Measurements from ENCODE around the gene RBM20.

The RBM20 gene

GRCh38 chr10:110857265-110858171, 213.4 kb downstream of the RBM20 start:
- H2AFZ ChIP-seq (ENCODE audit: low read depth, low read length) = peak overlapping the region; percentile 3
- H3K4me1 ChIP-seq (ENCODE audit: insufficient read depth, low read length) = peaks cover 15% of the 10 kb centered on the region
- no peaks in the 10 kb centered on the region for H3K9me3 ChIP-seq (ENCODE audit: low read length)
- H3K27me3 ChIP-seq (ENCODE audit: insufficient read depth, low read length) = no peaks in the 10 kb centered on the region
- H3K4me3 ChIP-seq (ENCODE audit: low read length) = no peak overlapping the region
- H3K36me3 ChIP-seq (ENCODE audit: insufficient read depth, low read length) = no peaks in the 10 kb centered on the region

- no peaks in the 10 kb centered on the region for H3K27me3 ChIP-seq (ENCODE audit: insufficient read depth, low read length)
- no peak overlapping the region for H3K4me3 ChIP-seq (ENCODE audit: low read length)
- no peaks in the 10 kb centered on the region for H3K36me3 ChIP-seq (ENCODE audit: insufficient read depth, low read length)
- H2AFZ ChIP-seq (ENCODE audit: low read depth, low read length) = peak overlapping the region; percentile 3
- no peaks in the 10 kb centered on the region for H3K9me3 ChIP-seq (ENCODE audit: low read length)
- peaks cover 15% of the 10 kb centered on the region for H3K4me1 ChIP-seq (ENCODE audit: insufficient read depth, low read length)
Measured at GRCh38 chr10:110858297-110858934, 214.3 kb downstream of the RBM20 start.

- H3K4me1 ChIP-seq (ENCODE audit: insufficient read depth, low read length) = peaks cover 19% of the 10 kb centered on the region
- no peaks in the 10 kb centered on the region for H3K9me3 ChIP-seq (ENCODE audit: low read length)
- H3K36me3 ChIP-seq (ENCODE audit: insufficient read depth, low read length) = no peaks in the 10 kb centered on the region
- H3K4me3 ChIP-seq (ENCODE audit: low read length) = no peak overlapping the region
- no peaks in the 10 kb centered on the region for H3K27me3 ChIP-seq (ENCODE audit: insufficient read depth, low read length)
- no peak overlapping the region for H2AFZ ChIP-seq (ENCODE audit: low read depth, low read length)
Measured at GRCh38 chr10:110859206-110859972, 215.3 kb downstream of the RBM20 start.

GRCh38 chr10:110859973-110860376, 215.8 kb downstream of the RBM20 start:
- no peaks in the 10 kb centered on the region for H3K36me3 ChIP-seq (ENCODE audit: insufficient read depth, low read length)
- peaks cover 25% of the 10 kb centered on the region for H3K4me1 ChIP-seq (ENCODE audit: insufficient read depth, low read length)
- H3K27me3 ChIP-seq (ENCODE audit: insufficient read depth, low read length) = no peaks in the 10 kb centered on the region
- no peak overlapping the region for H2AFZ ChIP-seq (ENCODE audit: low read depth, low read length)
- H3K9me3 ChIP-seq (ENCODE audit: low read length) = no peaks in the 10 kb centered on the region
- H3K4me3 ChIP-seq (ENCODE audit: low read length) = no peak overlapping the region

GRCh38 chr10:110860576-110861241, 216.6 kb downstream of the RBM20 start:
- no peak overlapping the region for H3K4me3 ChIP-seq (ENCODE audit: low read length)
- H3K4me1 ChIP-seq (ENCODE audit: insufficient read depth, low read length) = peaks cover 33% of the 10 kb centered on the region

GRCh38 chr10:110861476-110861875, 217.3 kb downstream of the RBM20 start:
- H3K9me3 ChIP-seq (ENCODE audit: low read length) = no peaks in the 10 kb centered on the region
- peaks cover 34% of the 10 kb centered on the region for H3K4me1 ChIP-seq (ENCODE audit: insufficient read depth, low read length)

More at GRCh38 chr10:110860576-110861241, 216.6 kb downstream of the RBM20 start:
- no peaks in the 10 kb centered on the region for H3K9me3 ChIP-seq (ENCODE audit: low read length)
- H3K36me3 ChIP-seq (ENCODE audit: insufficient read depth, low read length) = no peaks in the 10 kb centered on the region
- H3K27me3 ChIP-seq (ENCODE audit: insufficient read depth, low read length) = no peaks in the 10 kb centered on the region
- H2AFZ ChIP-seq (ENCODE audit: low read depth, low read length) = no peak overlapping the region

GRCh38 chr10:110861930-110862649, 218.0 kb downstream of the RBM20 start:
- Histone ChIP-seq H2AFZ (ENCODE audit: low read depth, low read length) (no peak overlapping the region), H3K36me3 (ENCODE audit: insufficient read depth, low read length) (no peaks in the 10 kb centered on the region), H3K4me3 (ENCODE audit: low read length) (no peak overlapping the region), H3K9me3 (ENCODE audit: low read length) (no peaks in the 10 kb centered on the region), H3K27me3 (ENCODE audit: insufficient read depth, low read length) (no peaks in the 10 kb centered on the region), H3K4me1 (ENCODE audit: insufficient read depth, low read length) (peaks cover 34% of the 10 kb centered on the region)

More at GRCh38 chr10:110861476-110861875, 217.3 kb downstream of the RBM20 start:
- Histone ChIP-seq H2AFZ (ENCODE audit: low read depth, low read length) (no peak overlapping the region), H3K4me3 (ENCODE audit: low read length) (no peak overlapping the region), H3K36me3 (ENCODE audit: insufficient read depth, low read length) (no peaks in the 10 kb centered on the region), H3K27me3 (ENCODE audit: insufficient read depth, low read length) (no peaks in the 10 kb centered on the region)

- Histone ChIP-seq H3K27me3 (ENCODE audit: insufficient read depth, low read length) (no peaks in the 10 kb centered on the region), H3K4me3 (ENCODE audit: low read length) (no peak overlapping the region), H3K9me3 (ENCODE audit: low read length) (no peaks in the 10 kb centered on the region), H2AFZ (ENCODE audit: low read depth, low read length) (no peak overlapping the region), H3K36me3 (ENCODE audit: insufficient read depth, low read length) (no peaks in the 10 kb centered on the region), H3K4me1 (ENCODE audit: insufficient read depth, low read length) (peaks cover 26% of the 10 kb centered on the region)
Measured at GRCh38 chr10:110862961-110863360, 218.8 kb downstream of the RBM20 start.

GRCh38 chr10:110863361-110863760, 219.2 kb downstream of the RBM20 start:
- Histone ChIP-seq H3K9me3 (ENCODE audit: low read length) (no peaks in the 10 kb centered on the region), H2AFZ (ENCODE audit: low read depth, low read length) (no peak overlapping the region), H3K4me3 (ENCODE audit: low read length) (no peak overlapping the region), H3K4me1 (ENCODE audit: insufficient read depth, low read length) (peaks cover 22% of the 10 kb centered on the region), H3K36me3 (ENCODE audit: insufficient read depth, low read length) (no peaks in the 10 kb centered on the region), H3K27me3 (ENCODE audit: insufficient read depth, low read length) (no peaks in the 10 kb centered on the region)

GRCh38 chr10:110863956-110864355, 219.8 kb downstream of the RBM20 start:
- H3K4me1 ChIP-seq (ENCODE audit: insufficient read depth, low read length) = peaks cover 20% of the 10 kb centered on the region
- no peaks in the 10 kb centered on the region for H3K9me3 ChIP-seq (ENCODE audit: low read length)
- H2AFZ ChIP-seq (ENCODE audit: low read depth, low read length) = no peak overlapping the region
- H3K27me3 ChIP-seq (ENCODE audit: insufficient read depth, low read length) = no peaks in the 10 kb centered on the region
- H3K4me3 ChIP-seq (ENCODE audit: low read length) = no peak overlapping the region
- no peaks in the 10 kb centered on the region for H3K36me3 ChIP-seq (ENCODE audit: insufficient read depth, low read length)

GRCh38 chr10:110864662-110865140, 220.6 kb downstream of the RBM20 start:
- Histone ChIP-seq H2AFZ (ENCODE audit: low read depth, low read length) (peak overlapping the region; percentile 33), H3K4me1 (ENCODE audit: insufficient read depth, low read length) (peaks cover 20% of the 10 kb centered on the region), H3K36me3 (ENCODE audit: insufficient read depth, low read length) (no peaks in the 10 kb centered on the region), H3K9me3 (ENCODE audit: low read length) (no peaks in the 10 kb centered on the region), H3K27me3 (ENCODE audit: insufficient read depth, low read length) (no peaks in the 10 kb centered on the region), H3K4me3 (ENCODE audit: low read length) (peak overlapping the region; percentile 24)

Measured in neuron (in vitro differentiated cells).